ENCODE data around the gene SPART. TPM values are rescaled to one million over a fixed set of nuclear protein-coding genes. Genes with fewer than 3 reads are reported as not detected.
"Not testable (repeated sequence)": the region's sequence is repeated elsewhere in the genome, so short reads cannot be mapped to it uniquely, and the experiment has no call there.

The SPART gene
- total RNA-seq, 6 donors from 2014 or later, result 30.4 to 86.7 (median 47.9) TPM

GRCh38 chr13:36302289-36302688, 43.9 kb downstream of the SPART start:
- Histone ChIP-seq H3K27ac (no peak overlapping the region), H3K4me1 (peaks cover 3 to 7% (median 6%) of the 10 kb centered on the region in 4 donors), H3K27me3 (no peaks in the 10 kb centered on the region), H3K4me3 (no peak overlapping the region), H3K9me3 (no peaks in the 10 kb centered on the region), H3K36me3 (peaks cover 0 to 32% (median 6%) of the 10 kb centered on the region in 4 donors)
- DNase-seq (no peak), ATAC-seq (ENCODE audit: low FRiP score in 2 of 2) (no peak)
- TF ChIP-seq CTCF (IDR thresholded peaks at IDR 0.05) (no peak), EP300 (IDR thresholded peaks at IDR 0.05) (no peak), POLR2A (IDR thresholded peaks at IDR 0.05) (no peak), POLR2AphosphoS5 (IDR thresholded peaks at IDR 0.05) (no peak)
- 79 to 80% methylated on average over 3 of the region's 3 CpGs for WGBS, 2 donors

- 61 to 73% methylated on average over 3 of the region's 3 CpGs for WGBS, 2 donors
- not testable (repeated sequence) for DNase-seq, H3K27ac ChIP-seq
Measured at GRCh38 chr13:36299469-36299868, 46.7 kb downstream of the SPART start.

GRCh38 chr13:36298535-36299068, 47.6 kb downstream of the SPART start:
- 36 to 43% methylated on average over 4 of the region's 4 CpGs for WGBS, 2 donors
- Histone ChIP-seq H3K36me3 (peaks cover 0 to 7% (median 0%) of the 10 kb centered on the region in 4 donors), H3K4me3 (no peak overlapping the region), H3K9me3 (no peaks in the 10 kb centered on the region), H3K4me1 (peaks cover 3 to 9% (median 6%) of the 10 kb centered on the region in 4 donors), H3K27me3 (no peaks in the 10 kb centered on the region), H3K27ac (no peak overlapping the region)
- ATAC-seq (ENCODE audit: low FRiP score in 2 of 2) (peak in 1 of 2 donors; percentile 7), DNase-seq (no peak)
- TF ChIP-seq CTCF (IDR thresholded peaks at IDR 0.05) (no peak), EP300 (IDR thresholded peaks at IDR 0.05) (no peak), POLR2AphosphoS5 (IDR thresholded peaks at IDR 0.05) (no peak), POLR2A (IDR thresholded peaks at IDR 0.05) (no peak)

More at GRCh38 chr13:36299469-36299868, 46.7 kb downstream of the SPART start:
- peaks cover 0 to 16% (median 6%) of the 10 kb centered on the region in 4 donors for H3K36me3 ChIP-seq
- not testable (repeated sequence) for H3K4me3 ChIP-seq; H3K27me3 ChIP-seq; ATAC-seq (ENCODE audit: low FRiP score in 2 of 2); H3K4me1 ChIP-seq; H3K9me3 ChIP-seq

GRCh38 chr13:36297366-36298338, 48.5 kb downstream of the SPART start, which contains the start of gene CCDC169:
TSS of gene CCDC169 (minus strand) at chr13:36297814. CDS start at chr13:36297719, 95 bp downstream.
- DNase-seq (peak; percentile 81 to 94), ATAC-seq (ENCODE audit: low FRiP score in 2 of 2) (peak; percentile 92)
- TF ChIP-seq EP300 (IDR thresholded peaks at IDR 0.05), result no peak
- no peak for TF ChIP-seq CTCF (IDR thresholded peaks at IDR 0.05)
- TF ChIP-seq POLR2A (IDR thresholded peaks at IDR 0.05), result peak in 1 of 4 donors; percentile 17
- peak in 1 of 2 donors; percentile 35 for TF ChIP-seq POLR2AphosphoS5 (IDR thresholded peaks at IDR 0.05)
- Histone ChIP-seq H3K36me3 (peaks cover 0 to under 1% (median 0%) of the 10 kb centered on the region in 4 donors), H3K27ac (peak within 1 kb of the TSS in 2 of 4 donors; percentile 24 to 26), H3K4me1 (peaks cover 3 to 9% (median 6%) of the 10 kb centered on the region in 4 donors), H3K27me3 (no peaks in the 10 kb centered on the region), H3K9me3 (no peaks in the 10 kb centered on the region), H3K4me3 (peak within 1 kb of the TSS; percentile 49 to 60 (median 54))
- WGBS, 2 donors, result 1 to 6% methylated on average over 23 to 31 of the region's 53 CpGs

- 47 to 61% methylated on average over 3 of the region's 3 CpGs for WGBS, 2 donors
- ATAC-seq (ENCODE audit: low FRiP score in 2 of 2) (no peak), DNase-seq (no peak)
- Histone ChIP-seq H3K27ac (no peak overlapping the region), H3K4me1 (peaks cover 3 to 9% (median 6%) of the 10 kb centered on the region in 4 donors), H3K36me3 (no peaks in the 10 kb centered on the region), H3K27me3 (no peaks in the 10 kb centered on the region), H3K4me3 (no peak overlapping the region), H3K9me3 (peaks cover 0 to under 1% (median 0%) of the 10 kb centered on the region in 4 donors)
- TF ChIP-seq POLR2A (IDR thresholded peaks at IDR 0.05) (no peak), EP300 (IDR thresholded peaks at IDR 0.05) (no peak), POLR2AphosphoS5 (IDR thresholded peaks at IDR 0.05) (no peak), CTCF (IDR thresholded peaks at IDR 0.05) (no peak)
Measured at GRCh38 chr13:36294096-36294495, 52.1 kb downstream of the SPART start.
